Kidney (tissue), 14 donors: ENCODE measurements around the gene HOXB7. TPM values are rescaled to one million over a fixed set of nuclear protein-coding genes. Genes with fewer than 3 reads are reported as not detected.

Experiments used
- DNase-seq, 5 donors: peaks; one replicate each; pipeline ENCODE4 v3.0.0-alpha.2; 2013 to 2020
- FAIRE-seq: peaks from 2 replicates; lab custom pipeline; 2012; peaks lifted over from hg19 to GRCh38; lab: Jason Lieb, UNC
- H3K27ac ChIP-seq, 2 donors: one replicate each; pipeline ENCODE4 v1.7.0; 2013; ENCODE audit warnings: low read depth in 2 of 2, low read length in 2 of 2, inconsistent platforms in 1 of 2
- H3K27me3 ChIP-seq: one replicate; pipeline ENCODE4 v1.7.1; 2013; ENCODE audit warnings: low read length, inconsistent platforms; ENCODE audit not compliant: control insufficient read depth, insufficient read depth
- H3K36me3 ChIP-seq, 3 donors: one replicate each; pipeline versions ENCODE4 v1.7.0 to v1.7.1; 2013; ENCODE audit warnings: low read length in 3 of 3, control low read depth in 1 of 3, inconsistent platforms in 1 of 3; ENCODE audit not compliant: insufficient read depth in 3 of 3, control insufficient read depth in 2 of 3
- H3K4me1 ChIP-seq, 3 donors: one replicate each; pipeline versions ENCODE4 v1.7.0 to v1.7.1; 2013; ENCODE audit warnings: low read length in 3 of 3, inconsistent platforms in 1 of 3, low read depth in 1 of 3; ENCODE audit not compliant: control insufficient read depth in 2 of 3, insufficient read depth in 2 of 3
- H3K4me3 ChIP-seq, 3 donors: one replicate each; pipeline versions ENCODE4 v1.7.0 to v1.8.1; 2013; ENCODE audit warnings: low read length in 3 of 3, control low read depth in 1 of 3, inconsistent platforms in 1 of 3
- H3K9ac ChIP-seq, 3 donors: one replicate each; pipeline versions ENCODE4 v1.7.0 to v1.7.1; 2013; ENCODE audit warnings: low read length in 3 of 3, control low read depth in 1 of 3, inconsistent platforms in 1 of 3
- H3K9me3 ChIP-seq, 3 donors: one replicate each; pipeline versions ENCODE4 v1.7.0 to v1.7.1; 2013; ENCODE audit warnings: low read length in 3 of 3, control low read depth in 1 of 3, inconsistent platforms in 1 of 3; ENCODE audit not compliant: control insufficient read depth in 2 of 3, insufficient read depth in 1 of 3
- intact Hi-C: fragments of 100-400 bp; cut with DNase I; formaldehyde crosslinking; loops from one replicate; pipeline ENCODE4 v1.11.1; 2022
- polyA plus RNA-seq: library from polyadenylated mRNA; stranded (reverse); fragments of 350-450 nt; fragmentation: Illumina TruSeq; extraction: RNeasy Lipid Tissue Mini Kit (QIAGEN cat#74804); gene quantifications from one replicate; pipeline ENCODE4 v1.2.3, GENCODE V29; 2014; ENCODE audit warnings: low read depth, low replicate concordance; ENCODE audit not compliant: insufficient read depth
- total RNA-seq: library from RNA; stranded (reverse); fragmentation: NEBNext Ultra II Directional; extraction: Animal tissue kit (Norgen Biotek cat#: 25700); gene quantifications from one replicate; pipeline ENCODE4 v1.2.1, GENCODE V29; 2021
- TF ChIP-seq, protein P1 (sequence below): IDR thresholded peaks from 3 replicates; pipeline ENCODE4 v1.5.1; 2012; ENCODE audit warnings: mild to moderate bottlenecking, moderate library complexity, borderline replicate concordance; ENCODE audit not compliant: insufficient read depth; ENCODE audit errors: extremely low read depth
- donor health status: control.
- donor health status: control.
- donor health status: control.
- donor health status: control.
- donor health status: control.
- donor health status: DM: yes; HTN: yes; CAD: no.
- donor health status: Normal renal cell carcinoma (clear cell type).

The HOXB7 gene
- total and polyA plus RNA-seq, 2 donors from 2014 or later: 45.4 to 49.6 TPM

DNA sequence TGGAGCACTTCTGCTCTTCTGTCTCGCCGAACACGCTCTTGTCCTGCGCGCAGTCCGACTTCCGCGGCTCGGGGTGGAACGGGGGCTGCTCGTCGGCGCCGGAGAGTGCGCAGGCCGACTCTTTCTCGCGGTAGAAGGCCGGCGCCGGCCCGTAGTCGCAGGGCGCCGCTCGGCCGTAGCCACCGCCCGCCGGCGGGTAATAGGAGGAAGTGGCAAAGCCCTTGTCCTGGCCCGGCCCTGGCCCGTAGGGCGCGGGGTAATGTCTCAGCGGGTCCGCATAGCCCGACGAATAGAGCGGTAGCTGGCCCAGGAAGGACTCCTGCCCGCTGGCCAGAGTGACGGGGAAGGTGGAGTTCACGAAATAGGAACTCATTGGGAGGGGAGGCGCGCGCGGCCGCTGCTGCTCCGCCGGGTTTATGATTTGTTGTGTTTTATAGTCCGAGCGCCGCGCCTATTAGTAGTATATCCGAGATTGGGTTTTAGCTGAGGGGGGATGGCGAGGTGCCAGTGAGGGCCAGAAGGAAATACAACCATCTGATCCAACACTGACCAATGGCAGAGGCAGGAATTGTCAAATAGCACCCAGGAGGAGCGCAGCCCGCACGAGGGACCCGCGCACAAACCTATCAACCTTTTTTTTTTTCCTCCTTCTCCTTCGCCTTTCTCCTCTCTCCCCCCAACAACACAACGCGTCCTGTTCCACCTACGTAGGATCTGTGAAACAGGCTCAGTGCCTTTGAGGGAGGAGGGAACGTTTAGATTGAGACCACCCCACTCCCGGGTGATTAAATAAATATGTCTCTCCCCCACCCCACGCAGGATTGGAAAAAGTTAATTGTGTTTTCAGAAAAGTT, 12.8 kb downstream of the HOXB7 start:
- Histone ChIP-seq H3K27me3 (no peaks in the 10 kb centered on the region), H3K9me3 (no peaks in the 10 kb centered on the region), H3K9ac (peak overlapping the region; percentile 65 to 82 (median 72)), H3K4me3 (peak overlapping the region; percentile 65 to 69 (median 67)), H3K36me3 (peaks cover 0 to 12% (median 0%) of the 10 kb centered on the region in 3 donors), H3K4me1 (peaks cover 0 to 12% (median 11%) of the 10 kb centered on the region in 3 donors), H3K27ac (peak overlapping the region; percentile 90 to 91)
- intact Hi-C loops: loop anchor here (10.0 kb wide), 1 partner anchor 263 kb away; no protein-coding TSS in a partner anchor
- TF ChIP-seq, protein P1, sequence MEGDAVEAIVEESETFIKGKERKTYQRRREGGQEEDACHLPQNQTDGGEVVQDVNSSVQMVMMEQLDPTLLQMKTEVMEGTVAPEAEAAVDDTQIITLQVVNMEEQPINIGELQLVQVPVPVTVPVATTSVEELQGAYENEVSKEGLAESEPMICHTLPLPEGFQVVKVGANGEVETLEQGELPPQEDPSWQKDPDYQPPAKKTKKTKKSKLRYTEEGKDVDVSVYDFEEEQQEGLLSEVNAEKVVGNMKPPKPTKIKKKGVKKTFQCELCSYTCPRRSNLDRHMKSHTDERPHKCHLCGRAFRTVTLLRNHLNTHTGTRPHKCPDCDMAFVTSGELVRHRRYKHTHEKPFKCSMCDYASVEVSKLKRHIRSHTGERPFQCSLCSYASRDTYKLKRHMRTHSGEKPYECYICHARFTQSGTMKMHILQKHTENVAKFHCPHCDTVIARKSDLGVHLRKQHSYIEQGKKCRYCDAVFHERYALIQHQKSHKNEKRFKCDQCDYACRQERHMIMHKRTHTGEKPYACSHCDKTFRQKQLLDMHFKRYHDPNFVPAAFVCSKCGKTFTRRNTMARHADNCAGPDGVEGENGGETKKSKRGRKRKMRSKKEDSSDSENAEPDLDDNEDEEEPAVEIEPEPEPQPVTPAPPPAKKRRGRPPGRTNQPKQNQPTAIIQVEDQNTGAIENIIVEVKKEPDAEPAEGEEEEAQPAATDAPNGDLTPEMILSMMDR: no peak
- FAIRE-seq (no peak), DNase-seq (peak; percentile 81 to 95 (median 90))

DNA sequence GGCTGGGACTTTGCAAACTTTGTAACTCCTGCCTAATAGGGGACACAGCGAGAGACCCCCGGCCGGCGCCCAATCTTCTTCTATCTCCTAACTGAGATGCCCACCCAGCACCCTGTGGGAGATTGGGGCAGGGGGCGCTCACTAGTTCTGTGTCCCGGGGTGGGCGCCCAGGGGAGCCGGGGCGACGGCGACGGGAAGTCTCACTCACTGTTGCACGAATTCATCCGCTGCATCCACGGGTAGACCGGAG, 13.4 kb downstream of the HOXB7 start:
- Histone ChIP-seq H3K4me3 (peak overlapping the region; percentile 69 to 75 (median 70)), H3K4me1 (peaks cover 0 to 12% (median 11%) of the 10 kb centered on the region in 3 donors), H3K9me3 (no peaks in the 10 kb centered on the region), H3K27ac (peak overlapping the region; percentile 90 to 91), H3K27me3 (no peaks in the 10 kb centered on the region), H3K36me3 (peaks cover 0 to 12% (median 0%) of the 10 kb centered on the region in 3 donors), H3K9ac (peak overlapping the region in 2 of 3 donors; percentile 72 to 82)
- TF ChIP-seq, protein P1: no peak
- FAIRE-seq (no peak), DNase-seq (peak in 2 of 5 donors; percentile 68 to 78)
- intact Hi-C loops: loop anchor here (10.0 kb wide), 1 partner anchor 263 kb away; no protein-coding TSS in a partner anchor

DNA sequence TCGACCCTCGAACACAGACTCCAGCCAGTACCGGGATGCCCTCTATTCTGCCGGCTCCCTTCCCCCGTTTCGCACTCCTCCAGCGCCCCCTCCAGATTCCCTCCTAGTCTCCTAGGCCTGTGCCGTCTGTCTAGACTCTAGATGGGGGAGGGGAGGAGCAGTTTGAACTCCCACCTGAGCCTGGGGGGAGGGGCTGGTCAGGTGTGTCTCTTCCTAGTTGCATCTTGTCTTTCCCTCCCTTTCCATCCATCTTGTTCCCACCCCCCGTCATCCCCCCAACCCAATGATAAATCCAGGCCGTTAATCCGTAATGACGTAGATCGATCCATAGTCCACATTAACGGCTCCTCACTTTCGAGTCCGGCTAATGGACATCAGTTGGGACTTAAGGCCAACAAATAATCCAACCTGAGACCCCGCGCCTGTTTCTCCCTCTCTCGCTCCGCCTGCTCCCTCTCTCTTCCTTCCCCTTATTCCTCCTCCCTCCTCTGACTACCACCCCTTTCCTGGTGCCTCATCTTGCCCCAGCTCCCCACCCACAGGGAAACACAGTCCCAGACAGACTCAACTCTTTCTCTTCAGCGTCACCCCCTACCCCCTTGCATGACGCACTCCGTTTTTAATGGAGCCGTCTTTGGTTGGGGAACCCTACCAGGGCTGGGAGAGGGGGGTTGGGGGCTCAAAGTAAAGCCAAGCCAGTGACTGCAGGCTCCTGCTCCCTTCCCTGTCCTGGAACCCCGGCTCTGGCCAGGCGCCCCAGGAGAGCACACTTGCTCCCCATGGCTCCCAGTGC, 13.9 kb downstream of the HOXB7 start:
- H3K9ac ChIP-seq: peak overlapping the region; percentile 67 to 72 (median 68)
- intact Hi-C loops: loop anchor here (10.0 kb wide), 1 partner anchor 262 kb away; no protein-coding TSS in a partner anchor

More for the DNA sequence above, 13.9 kb downstream of the HOXB7 start:
- Histone ChIP-seq H3K27ac (peak overlapping the region; percentile 90 to 91), H3K27me3 (no peaks in the 10 kb centered on the region), H3K9me3 (no peaks in the 10 kb centered on the region), H3K4me3 (peak overlapping the region; percentile 69 to 75 (median 70)), H3K36me3 (peaks cover 0 to 12% (median 0%) of the 10 kb centered on the region in 3 donors), H3K4me1 (peaks cover 0 to 12% (median 11%) of the 10 kb centered on the region in 3 donors)
- DNase-seq (peak; percentile 51 to 91 (median 88)), FAIRE-seq (no peak)
- TF ChIP-seq, protein P1: no peak
